SK-N-SH treated with all-trans-retinoic acid at 6 μM for 48 hours (cell line): ENCODE data around the gene ANKRD34B.

Source experiments
- ATAC-seq: fragments of 200-7000 bp; cut with Tn5 transposase; 3 replicates; pipeline ENCODE4 v1.9.1; 2020; ENCODE audit warnings: mild to moderate bottlenecking, moderate library complexity
- CSRNP3 ChIP-seq: fragments of 250-450 bp; sonication (Bioruptor Pico); IDR thresholded peaks from 2 replicates; pipeline ENCODE4 v1.5.1; 2021; ENCODE audit warnings: mild to moderate bottlenecking, moderate library complexity
- ESRRG ChIP-seq: fragments of 250-450 bp; sonication (Bioruptor Pico); IDR thresholded peaks from 2 replicates; pipeline ENCODE4 v1.6.1; 2021; ENCODE audit warnings: mild to moderate bottlenecking
- OSR1 ChIP-seq: fragments of 250-450 bp; sonication (Bioruptor Pico); IDR thresholded peaks from 2 replicates; pipeline ENCODE4 v1.8.0; 2022; ENCODE audit warnings: moderate library complexity, mild to moderate bottlenecking, inconsistent platforms
- PPARA ChIP-seq: fragments of 250-450 bp; sonication (Bioruptor Pico); IDR thresholded peaks from 2 replicates; pipeline ENCODE4 v1.5.0; 2020; ENCODE audit warnings: mild to moderate bottlenecking, borderline replicate concordance
- RARB ChIP-seq: fragments of 250-450 bp; sonication (Bioruptor Pico); IDR thresholded peaks from 2 replicates; pipeline ENCODE4 v1.8.0; 2021; ENCODE audit warnings: mild to moderate bottlenecking, moderate library complexity
- SNAI2 ChIP-seq: fragments of 250-450 bp; sonication (Bioruptor Pico); IDR thresholded peaks from 2 replicates; pipeline ENCODE4 v1.5.0; 2020; ENCODE audit warnings: mild to moderate bottlenecking, moderate library complexity
- TOX ChIP-seq: fragments of 250-450 bp; sonication (Bioruptor Pico); IDR thresholded peaks from 2 replicates; pipeline ENCODE4 v1.8.0; 2021; ENCODE audit warnings: mild to moderate bottlenecking, moderate library complexity, borderline replicate concordance
- TSHZ2 ChIP-seq: fragments of 250-450 bp; sonication (Bioruptor Pico); IDR thresholded peaks from 2 replicates; pipeline ENCODE4 v1.5.0; 2020; ENCODE audit warnings: mild to moderate bottlenecking, moderate library complexity
- ZC3H10 ChIP-seq: fragments of 250-450 bp; sonication (Bioruptor Pico); IDR thresholded peaks from 2 replicates; pipeline ENCODE4 v1.5.1; 2021; ENCODE audit warnings: mild to moderate bottlenecking, moderate library complexity
- ZFP3 ChIP-seq: fragments of 250-450 bp; sonication (Bioruptor Pico); IDR thresholded peaks from 2 replicates; pipeline ENCODE4 v1.5.0; 2020; ENCODE audit warnings: mild to moderate bottlenecking, moderate library complexity
- ZFP30 ChIP-seq: fragments of 450-650 bp; formaldehyde crosslinking; IDR thresholded peaks from 2 replicates; pipeline ENCODE4 v1.5.0; 2022; ENCODE audit warnings: mild to moderate bottlenecking, moderate library complexity
- ZNF565 ChIP-seq: fragments of 450-650 bp; formaldehyde crosslinking; conservative IDR thresholded peaks from 2 replicates; pipeline ENCODE4 v1.5.0; 2020; ENCODE audit warnings: low read depth, mild to moderate bottlenecking, moderate library complexity
- ZNF70 ChIP-seq: fragments of 450-650 bp; formaldehyde crosslinking; IDR thresholded peaks from 2 replicates; pipeline ENCODE4 v1.5.0; 2020; ENCODE audit warnings: mild to moderate bottlenecking, moderate library complexity
- ZNF8 ChIP-seq: fragments of 450-650 bp; formaldehyde crosslinking; IDR thresholded peaks from 2 replicates; pipeline ENCODE4 v1.5.0; 2020; ENCODE audit warnings: mild to moderate bottlenecking, moderate library complexity
- TF ChIP-seq, protein P1 (sequence below): fragments of 250-450 bp; sonication (Bioruptor Pico); IDR thresholded peaks from 2 replicates; pipeline ENCODE4 v1.8.0; 2020; ENCODE audit warnings: mild to moderate bottlenecking, moderate library complexity, borderline replicate concordance
- TF ChIP-seq, protein P2 (sequence below): fragments of 250-450 bp; sonication (Bioruptor Pico); IDR thresholded peaks from 2 replicates; pipeline ENCODE4 v1.5.1; 2020; ENCODE audit warnings: low read depth, mild to moderate bottlenecking, moderate library complexity
- TF ChIP-seq, protein P3 (sequence below): fragments of 250-450 bp; sonication (Bioruptor Pico); IDR thresholded peaks from 2 replicates; pipeline ENCODE4 v1.8.0; 2021; ENCODE audit warnings: low read depth, mild to moderate bottlenecking, moderate library complexity, borderline replicate concordance

The ANKRD34B gene

DNA sequence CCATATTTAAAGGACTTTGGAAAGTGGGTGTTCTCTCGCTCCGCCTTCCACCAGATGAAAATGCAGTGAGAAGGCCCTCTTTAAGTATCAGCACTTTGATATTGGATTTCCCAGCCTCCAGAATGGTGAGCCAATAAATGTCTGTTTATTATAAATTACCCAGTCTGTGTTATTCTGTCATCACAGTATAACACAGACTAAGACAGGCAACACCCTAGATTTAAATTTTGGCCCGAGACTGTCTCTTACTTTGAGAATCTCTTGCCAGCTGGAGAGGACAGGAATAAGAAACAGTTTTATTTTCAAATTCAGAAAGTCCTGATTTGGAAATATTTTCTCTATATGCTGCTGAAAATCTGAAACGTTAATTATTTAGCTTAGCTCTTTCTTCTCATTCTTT is 60.7 kb downstream of the ANKRD34B start:
- no peak for TF ChIP-seq RARB (CRISPR knock-in tag)
- TF ChIP-seq OSR1 (CRISPR knock-in tag), result no peak
- TF ChIP-seq SNAI2 (CRISPR knock-in tag), result no peak
- no peak for ATAC-seq

DNA sequence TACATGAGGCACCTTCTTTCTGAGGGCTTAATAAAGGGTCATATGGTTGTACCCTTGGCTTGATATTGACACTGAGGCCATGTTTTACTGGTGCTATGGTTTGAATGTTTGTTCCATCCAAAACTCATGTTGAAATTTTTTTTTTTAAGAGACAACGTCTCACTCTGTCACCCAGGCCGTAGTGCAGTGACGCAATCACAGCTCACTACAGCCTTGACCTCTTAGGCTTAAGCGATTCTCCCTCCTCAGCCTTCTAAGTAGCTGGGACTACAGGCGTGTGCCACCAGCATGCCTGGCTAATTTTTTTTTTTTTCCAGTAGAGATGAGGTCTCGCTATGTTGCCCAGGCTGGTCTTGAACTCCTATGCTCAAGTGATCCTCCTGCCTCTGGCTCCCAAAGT is 61.2 kb downstream of the ANKRD34B start:
- no peak for ATAC-seq
- TF ChIP-seq ZFP30 (CRISPR knock-in tag) (no peak), TSHZ2 (CRISPR knock-in tag) (no peak), SNAI2 (CRISPR knock-in tag) (no peak), OSR1 (CRISPR knock-in tag) (no peak), ZNF70 (no peak), ZC3H10 (CRISPR knock-in tag) (no peak)
- TF ChIP-seq, protein P1, sequence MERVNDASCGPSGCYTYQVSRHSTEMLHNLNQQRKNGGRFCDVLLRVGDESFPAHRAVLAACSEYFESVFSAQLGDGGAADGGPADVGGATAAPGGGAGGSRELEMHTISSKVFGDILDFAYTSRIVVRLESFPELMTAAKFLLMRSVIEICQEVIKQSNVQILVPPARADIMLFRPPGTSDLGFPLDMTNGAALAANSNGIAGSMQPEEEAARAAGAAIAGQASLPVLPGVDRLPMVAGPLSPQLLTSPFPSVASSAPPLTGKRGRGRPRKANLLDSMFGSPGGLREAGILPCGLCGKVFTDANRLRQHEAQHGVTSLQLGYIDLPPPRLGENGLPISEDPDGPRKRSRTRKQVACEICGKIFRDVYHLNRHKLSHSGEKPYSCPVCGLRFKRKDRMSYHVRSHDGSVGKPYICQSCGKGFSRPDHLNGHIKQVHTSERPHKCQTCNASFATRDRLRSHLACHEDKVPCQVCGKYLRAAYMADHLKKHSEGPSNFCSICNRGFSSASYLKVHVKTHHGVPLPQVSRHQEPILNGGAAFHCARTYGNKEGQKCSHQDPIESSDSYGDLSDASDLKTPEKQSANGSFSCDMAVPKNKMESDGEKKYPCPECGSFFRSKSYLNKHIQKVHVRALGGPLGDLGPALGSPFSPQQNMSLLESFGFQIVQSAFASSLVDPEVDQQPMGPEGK (CRISPR knock-in tag), result no peak

- no peak for ATAC-seq
Measured at GRCh38 chr5:80507663-80508062, 62.4 kb downstream of the ANKRD34B start.

More at GRCh38 chr5:80507663-80508062, 62.4 kb downstream of the ANKRD34B start:
- TF ChIP-seq CSRNP3 (no peak), OSR1 (CRISPR knock-in tag) (no peak), ZNF8 (CRISPR knock-in tag) (no peak), TOX (CRISPR knock-in tag) (no peak), ZNF70 (no peak), ZC3H10 (CRISPR knock-in tag) (no peak), SNAI2 (CRISPR knock-in tag) (no peak), PPARA (CRISPR knock-in tag) (no peak), ESRRG (CRISPR knock-in tag) (no peak), ZFP3 (CRISPR knock-in tag) (no peak), ZNF565 (CRISPR knock-in tag) (no peak)
- TF ChIP-seq, protein P2, sequence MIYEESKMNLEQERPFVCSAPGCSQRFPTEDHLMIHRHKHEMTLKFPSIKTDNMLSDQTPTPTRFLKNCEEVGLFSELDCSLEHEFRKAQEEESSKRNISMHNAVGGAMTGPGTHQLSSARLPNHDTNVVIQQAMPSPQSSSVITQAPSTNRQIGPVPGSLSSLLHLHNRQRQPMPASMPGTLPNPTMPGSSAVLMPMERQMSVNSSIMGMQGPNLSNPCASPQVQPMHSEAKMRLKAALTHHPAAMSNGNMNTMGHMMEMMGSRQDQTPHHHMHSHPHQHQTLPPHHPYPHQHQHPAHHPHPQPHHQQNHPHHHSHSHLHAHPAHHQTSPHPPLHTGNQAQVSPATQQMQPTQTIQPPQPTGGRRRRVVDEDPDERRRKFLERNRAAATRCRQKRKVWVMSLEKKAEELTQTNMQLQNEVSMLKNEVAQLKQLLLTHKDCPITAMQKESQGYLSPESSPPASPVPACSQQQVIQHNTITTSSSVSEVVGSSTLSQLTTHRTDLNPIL (CRISPR knock-in tag), result no peak
- TF ChIP-seq, protein P3, sequence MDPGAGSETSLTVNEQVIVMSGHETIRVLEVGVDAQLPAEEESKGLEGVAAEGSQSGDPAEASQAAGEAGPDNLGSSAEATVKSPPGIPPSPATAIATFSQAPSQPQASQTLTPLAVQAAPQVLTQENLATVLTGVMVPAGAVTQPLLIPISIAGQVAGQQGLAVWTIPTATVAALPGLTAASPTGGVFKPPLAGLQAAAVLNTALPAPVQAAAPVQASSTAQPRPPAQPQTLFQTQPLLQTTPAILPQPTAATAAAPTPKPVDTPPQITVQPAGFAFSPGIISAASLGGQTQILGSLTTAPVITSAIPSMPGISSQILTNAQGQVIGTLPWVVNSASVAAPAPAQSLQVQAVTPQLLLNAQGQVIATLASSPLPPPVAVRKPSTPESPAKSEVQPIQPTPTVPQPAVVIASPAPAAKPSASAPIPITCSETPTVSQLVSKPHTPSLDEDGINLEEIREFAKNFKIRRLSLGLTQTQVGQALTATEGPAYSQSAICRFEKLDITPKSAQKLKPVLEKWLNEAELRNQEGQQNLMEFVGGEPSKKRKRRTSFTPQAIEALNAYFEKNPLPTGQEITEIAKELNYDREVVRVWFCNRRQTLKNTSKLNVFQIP (CRISPR knock-in tag), result no peak
- TF ChIP-seq, protein P1 (CRISPR knock-in tag), result no peak
- TF ChIP-seq, all 23 proteins: peak for 0
